Measurements from ENCODE around the gene MTHFSD. TPM values are rescaled to one million over a fixed set of nuclear protein-coding genes. Genes with fewer than 3 reads are reported as not detected.

MTHFSD gene
- total RNA-seq, 1 experiment from 2014 or later, result 47.8 TPM

DNA sequence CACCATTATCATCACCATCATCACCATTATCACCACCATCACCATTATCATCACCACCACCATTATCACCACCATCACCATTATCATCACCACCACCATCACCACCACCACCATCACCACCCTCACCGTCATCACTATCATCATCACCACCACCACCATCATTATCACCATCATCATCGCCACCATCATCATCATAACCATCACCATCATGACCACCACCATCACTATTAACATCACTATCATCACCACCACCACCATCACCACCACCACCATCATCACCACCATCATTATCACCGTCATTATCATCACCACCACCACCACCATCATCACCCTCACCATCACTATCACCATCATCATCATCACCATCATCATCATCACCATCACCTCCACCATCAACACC lies 32.5 kb upstream of the MTHFSD start:
- H3K27me3 Mint-ChIP-seq (ENCODE audit: unreplicated experiment), result no peaks in the 10 kb centered on the region
- intact Hi-C loops (cut with micrococcal nuclease; ENCODE audit: unreplicated experiment), result no loop called here
- no TSS peak for BruUV-seq (replicated peaks)
- H3K27ac Mint-ChIP-seq (ENCODE audit: unreplicated experiment), result no peak overlapping the region
- CTCF ChIA-PET, result no interaction called here
- H3K4me1 Mint-ChIP-seq (ENCODE audit: low read depth, unreplicated experiment), result peaks cover 16% of the 10 kb centered on the region
- H3K4me3 Mint-ChIP-seq (ENCODE audit: low read depth, unreplicated experiment), result no peak overlapping the region
- H3K9me3 Mint-ChIP-seq (ENCODE audit: low read depth, unreplicated experiment), result peaks cover 5% of the 10 kb centered on the region
- peaks cover 12% of the 10 kb centered on the region for H3K36me3 Mint-ChIP-seq (ENCODE audit: insufficient read depth, unreplicated experiment)
- TF ChIP-seq, protein P1, sequence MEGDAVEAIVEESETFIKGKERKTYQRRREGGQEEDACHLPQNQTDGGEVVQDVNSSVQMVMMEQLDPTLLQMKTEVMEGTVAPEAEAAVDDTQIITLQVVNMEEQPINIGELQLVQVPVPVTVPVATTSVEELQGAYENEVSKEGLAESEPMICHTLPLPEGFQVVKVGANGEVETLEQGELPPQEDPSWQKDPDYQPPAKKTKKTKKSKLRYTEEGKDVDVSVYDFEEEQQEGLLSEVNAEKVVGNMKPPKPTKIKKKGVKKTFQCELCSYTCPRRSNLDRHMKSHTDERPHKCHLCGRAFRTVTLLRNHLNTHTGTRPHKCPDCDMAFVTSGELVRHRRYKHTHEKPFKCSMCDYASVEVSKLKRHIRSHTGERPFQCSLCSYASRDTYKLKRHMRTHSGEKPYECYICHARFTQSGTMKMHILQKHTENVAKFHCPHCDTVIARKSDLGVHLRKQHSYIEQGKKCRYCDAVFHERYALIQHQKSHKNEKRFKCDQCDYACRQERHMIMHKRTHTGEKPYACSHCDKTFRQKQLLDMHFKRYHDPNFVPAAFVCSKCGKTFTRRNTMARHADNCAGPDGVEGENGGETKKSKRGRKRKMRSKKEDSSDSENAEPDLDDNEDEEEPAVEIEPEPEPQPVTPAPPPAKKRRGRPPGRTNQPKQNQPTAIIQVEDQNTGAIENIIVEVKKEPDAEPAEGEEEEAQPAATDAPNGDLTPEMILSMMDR (IDR thresholded peaks at IDR 0.05; ENCODE audit: unreplicated experiment), result no peak
- DNase-seq, result no peak

DNA sequence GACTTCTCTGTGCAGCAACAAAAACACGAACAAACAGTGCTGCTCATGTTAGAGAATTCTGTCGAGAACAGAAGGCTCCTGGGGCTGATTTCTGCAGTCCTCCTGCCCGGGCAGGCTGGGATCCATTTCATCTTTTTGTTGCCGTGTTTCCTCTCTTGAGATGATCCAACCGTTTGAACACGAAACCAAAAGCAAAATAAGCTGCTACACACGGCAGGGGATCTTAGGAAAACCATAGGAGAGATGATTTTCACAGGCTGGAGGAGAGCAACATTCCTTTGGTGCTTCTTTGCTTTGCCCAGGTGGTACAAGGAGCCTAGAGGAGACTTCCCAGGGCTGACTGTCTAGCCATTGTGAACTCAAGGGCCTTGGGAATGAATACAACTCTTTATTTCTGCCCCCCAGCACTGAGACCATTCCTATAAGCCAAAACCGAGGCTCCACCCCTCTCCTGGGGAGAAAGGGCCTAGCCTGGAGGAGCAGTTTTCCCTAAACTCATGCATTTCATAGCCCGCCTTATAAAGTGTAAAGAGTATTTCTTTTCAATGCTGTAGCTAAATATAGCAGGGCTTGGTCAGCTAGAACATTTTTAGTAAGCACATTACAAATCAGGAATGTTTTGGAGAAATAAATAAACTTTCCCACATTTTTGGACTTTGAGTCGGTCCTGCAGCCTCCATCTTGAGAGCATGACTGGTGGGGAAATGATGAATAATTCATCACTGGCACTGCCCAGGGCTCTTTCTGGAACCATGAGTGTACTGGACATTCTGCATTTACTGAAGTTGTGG lies 31.0 kb upstream of the MTHFSD start:
- Mint-ChIP-seq H3K4me1 (ENCODE audit: low read depth, unreplicated experiment) (peaks cover 27% of the 10 kb centered on the region), H3K27ac (ENCODE audit: unreplicated experiment) (peak overlapping the region; percentile 69), H3K27me3 (ENCODE audit: unreplicated experiment) (no peaks in the 10 kb centered on the region), H3K36me3 (ENCODE audit: insufficient read depth, unreplicated experiment) (peaks cover 20% of the 10 kb centered on the region), H3K4me3 (ENCODE audit: low read depth, unreplicated experiment) (no peak overlapping the region), H3K9me3 (ENCODE audit: low read depth, unreplicated experiment) (peaks cover under 1% of the 10 kb centered on the region)
- no peak for DNase-seq
- TF ChIP-seq, protein P1 (IDR thresholded peaks at IDR 0.05; ENCODE audit: unreplicated experiment), result no peak
- CTCF ChIA-PET, result interaction anchor here (0.9 to 1.4 kb wide), 4 partner anchors 9 to 432 kb away, joined by 3 to 11 read pairs (median 4); no protein-coding TSS in a partner anchor
- intact Hi-C loops (cut with micrococcal nuclease; ENCODE audit: unreplicated experiment), result loop anchor here (2.0 kb wide), 1 partner anchor 47 kb away; no protein-coding TSS in a partner anchor
- no TSS peak for BruUV-seq (replicated peaks)

DNA sequence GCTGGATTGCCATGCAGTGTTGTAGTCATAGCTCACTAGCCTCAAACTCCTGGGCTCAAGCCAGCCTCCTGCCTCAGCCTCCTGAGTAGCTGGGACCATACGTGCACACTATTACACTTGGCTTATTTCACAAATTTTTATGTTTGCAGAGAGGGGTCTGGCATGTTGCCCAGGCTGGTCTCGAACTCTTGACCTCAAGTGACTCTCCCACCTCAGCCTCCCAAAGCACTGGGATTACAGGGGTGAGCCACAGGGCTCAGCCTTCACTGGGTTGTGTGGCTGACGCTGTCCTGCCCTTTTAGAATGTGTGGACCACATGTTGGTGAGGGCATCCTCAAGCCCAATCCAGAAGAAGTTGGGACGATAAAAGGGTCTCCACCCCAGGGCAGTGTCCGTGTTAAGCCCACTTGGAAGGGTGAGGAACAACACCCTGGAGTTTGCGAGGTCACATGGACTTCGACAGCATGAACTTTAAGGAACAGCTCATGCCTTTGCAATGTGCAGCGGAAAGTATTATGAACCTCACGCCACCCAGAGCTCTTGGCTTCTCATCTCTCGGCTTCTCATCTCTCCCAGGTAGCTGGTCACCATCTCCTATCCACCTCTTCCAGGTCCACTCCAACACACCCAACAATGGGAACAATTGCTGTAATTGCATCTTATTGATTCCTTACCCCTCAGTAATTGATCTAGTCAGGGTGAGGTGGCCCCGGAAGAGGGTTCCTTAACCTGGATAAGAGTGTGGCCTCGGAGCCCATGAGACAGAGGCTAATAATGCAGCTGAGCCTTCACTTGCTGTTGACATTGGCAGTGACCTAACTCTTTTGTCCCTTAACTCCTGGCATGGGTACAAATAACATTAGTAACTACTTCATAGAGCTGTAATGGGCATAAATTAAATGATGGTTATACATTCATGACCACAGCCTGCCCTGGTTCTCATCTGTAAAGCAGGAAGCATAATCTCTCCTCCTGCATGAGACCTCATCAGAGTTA lies 30.0 kb upstream of the MTHFSD start:
- peak overlapping the region; percentile 8 for H3K4me3 Mint-ChIP-seq (ENCODE audit: low read depth, unreplicated experiment)
- no peaks in the 10 kb centered on the region for H3K27me3 Mint-ChIP-seq (ENCODE audit: unreplicated experiment)
- H3K27ac Mint-ChIP-seq (ENCODE audit: unreplicated experiment), result peak overlapping the region; percentile 69
- peak; percentile 55 for DNase-seq
- H3K36me3 Mint-ChIP-seq (ENCODE audit: insufficient read depth, unreplicated experiment), result peaks cover 27% of the 10 kb centered on the region
- no peaks in the 10 kb centered on the region for H3K9me3 Mint-ChIP-seq (ENCODE audit: low read depth, unreplicated experiment)
- BruUV-seq (replicated peaks), result no TSS peak
- H3K4me1 Mint-ChIP-seq (ENCODE audit: low read depth, unreplicated experiment), result peaks cover 37% of the 10 kb centered on the region
- TF ChIP-seq, protein P1 (IDR thresholded peaks at IDR 0.05; ENCODE audit: unreplicated experiment), result no peak
- CTCF ChIA-PET, result interaction anchor here (0.9 to 1.4 kb wide), 4 partner anchors 9 to 433 kb away, joined by 3 to 11 read pairs (median 4); no protein-coding TSS in a partner anchor
- intact Hi-C loops (cut with micrococcal nuclease; ENCODE audit: unreplicated experiment), result loop anchor here (2.0 kb wide), 1 partner anchor 48 kb away; no protein-coding TSS in a partner anchor

DNA sequence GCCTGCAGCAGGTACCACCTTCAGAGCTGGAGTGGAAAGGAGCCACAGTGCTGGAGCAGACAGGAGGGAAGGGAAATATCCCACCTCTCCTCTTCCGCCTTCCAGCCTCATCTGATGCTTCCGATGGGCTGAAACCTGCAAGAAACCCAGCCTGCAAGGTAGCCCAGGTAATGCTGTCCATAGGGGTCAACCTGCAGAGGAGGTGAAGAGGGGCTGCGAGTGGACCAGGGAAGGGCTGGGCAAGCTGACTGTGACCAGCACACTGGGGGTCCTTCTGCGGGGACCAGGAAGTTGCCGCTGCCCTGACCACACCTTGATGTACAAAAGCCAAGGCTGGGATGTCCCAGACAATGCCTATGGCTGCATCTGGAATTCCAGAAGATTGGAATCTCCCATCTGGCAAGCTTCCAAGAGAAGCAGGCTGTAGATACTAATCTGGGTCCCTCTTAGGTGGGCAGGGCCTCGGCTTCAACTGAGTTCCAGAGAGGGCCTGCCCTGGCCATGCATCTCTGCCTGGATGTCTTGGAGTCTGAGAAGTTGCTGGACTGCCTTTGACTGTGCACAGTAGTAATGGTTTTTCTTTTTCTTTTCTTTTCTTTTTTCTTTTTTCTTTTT lies 29.1 kb upstream of the MTHFSD start:
- BruUV-seq (replicated peaks), result no TSS peak
- Mint-ChIP-seq H3K4me1 (ENCODE audit: low read depth, unreplicated experiment) (peaks cover 42% of the 10 kb centered on the region), H3K27ac (ENCODE audit: unreplicated experiment) (peak overlapping the region; percentile 69), H3K27me3 (ENCODE audit: unreplicated experiment) (no peaks in the 10 kb centered on the region), H3K4me3 (ENCODE audit: low read depth, unreplicated experiment) (no peak overlapping the region), H3K36me3 (ENCODE audit: insufficient read depth, unreplicated experiment) (peaks cover 35% of the 10 kb centered on the region), H3K9me3 (ENCODE audit: low read depth, unreplicated experiment) (no peaks in the 10 kb centered on the region)
- DNase-seq, result no peak
- intact Hi-C loops (cut with micrococcal nuclease; ENCODE audit: unreplicated experiment), result loop anchor here (2.0 kb wide), 1 partner anchor 49 kb away; no protein-coding TSS in a partner anchor
- CTCF ChIA-PET, result no interaction called here
- TF ChIP-seq, protein P1 (IDR thresholded peaks at IDR 0.05; ENCODE audit: unreplicated experiment), result no peak

Data from Calu3 (cell line).